GM12872 (cell line): ENCODE data around the gene ART4.
A peak's percentile ranks its signal among the peaks of the same experiment; 100 is the strongest.

Experiments used
- CTCF ChIP-seq: IDR thresholded peaks from 3 replicates; pipeline ENCODE4 v1.5.1; 2011; ENCODE audit warnings: low read depth, mild to moderate bottlenecking, low read length, moderate library complexity; ENCODE audit not compliant: insufficient read depth

Gene ART4, protein sequence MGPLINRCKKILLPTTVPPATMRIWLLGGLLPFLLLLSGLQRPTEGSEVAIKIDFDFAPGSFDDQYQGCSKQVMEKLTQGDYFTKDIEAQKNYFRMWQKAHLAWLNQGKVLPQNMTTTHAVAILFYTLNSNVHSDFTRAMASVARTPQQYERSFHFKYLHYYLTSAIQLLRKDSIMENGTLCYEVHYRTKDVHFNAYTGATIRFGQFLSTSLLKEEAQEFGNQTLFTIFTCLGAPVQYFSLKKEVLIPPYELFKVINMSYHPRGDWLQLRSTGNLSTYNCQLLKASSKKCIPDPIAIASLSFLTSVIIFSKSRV

GRCh38 chr12:14843425-14843887 is at the start of gene ART4:
Gene ART4 (minus strand): TSS chr12:14843526. CDS start chr12:14843113, 413 bp downstream.
- TF ChIP-seq CTCF: no peak

GRCh38 chr12:14892726-14893505 is 49.6 kb upstream of the ART4 start:
- TF ChIP-seq CTCF: peak; percentile 18; the same call in 1 of the 3 replicates

GRCh38 chr12:14890701-14891100 is 47.4 kb upstream of the ART4 start:
- TF ChIP-seq CTCF: no peak

DNA sequence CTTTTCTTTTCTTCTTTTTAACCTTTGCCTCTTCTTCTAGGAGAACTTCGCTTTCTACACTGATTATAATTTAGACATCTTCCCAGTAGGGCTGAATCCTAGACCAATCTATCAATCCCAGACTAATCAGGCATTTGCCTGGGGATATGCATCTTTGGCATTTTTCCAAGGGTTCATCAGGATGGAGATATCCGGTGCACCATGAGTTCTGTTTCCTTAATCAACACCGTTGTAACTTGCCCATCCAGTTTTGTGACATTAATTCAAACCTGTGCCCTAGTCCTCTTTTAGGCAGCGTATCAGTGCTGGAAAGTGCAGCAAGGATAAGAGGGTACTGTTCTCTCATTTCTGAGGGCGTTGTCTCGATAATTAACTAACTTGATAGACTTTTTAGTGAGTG is 42.9 kb upstream of the ART4 start:
- TF ChIP-seq CTCF: no peak

GRCh38 chr12:14885718-14886221 is 42.4 kb upstream of the ART4 start, which contains the start of gene MGP:
Gene MGP (minus strand): TSS chr12:14885854. CDS start chr12:14885791, 63 bp downstream.
- no peak for TF ChIP-seq CTCF

DNA sequence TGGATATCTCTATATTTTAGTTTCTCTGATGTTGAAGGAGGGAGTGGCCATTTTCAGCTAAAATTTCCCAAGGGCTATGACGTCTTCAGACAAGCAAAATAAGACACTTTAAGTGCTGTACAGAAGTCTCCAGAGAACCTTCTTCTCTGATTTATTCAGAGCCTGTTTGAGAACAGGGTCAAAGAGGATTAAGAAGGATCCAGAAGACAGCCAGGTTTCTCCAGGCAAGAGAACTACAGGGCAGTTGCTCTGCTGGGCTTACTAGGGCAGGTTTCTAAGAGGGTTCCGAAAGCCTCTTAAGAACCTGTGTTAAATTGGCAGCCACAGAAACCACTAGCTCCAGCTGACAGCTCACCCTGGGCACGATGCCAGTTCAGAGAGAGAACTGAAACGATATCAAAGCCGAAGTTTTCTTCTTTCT is 41.1 kb upstream of the ART4 start:
- TF ChIP-seq CTCF: no peak

- no peak for TF ChIP-seq CTCF
Measured at GRCh38 chr12:14883686-14884085, 40.4 kb upstream of the ART4 start.
